IMR-90 (cell line): ENCODE data around the gene LYVE1. TPM values are rescaled to one million over a fixed set of nuclear protein-coding genes. Genes with fewer than 3 reads are reported as not detected.

ENCODE experiments used
- ATAC-seq: fragments of 200-7000 bp; cut with Tn5 transposase; 2 replicates; pipeline ENCODE4 v1.9.1; 2020; ENCODE audit warnings: low read depth, mild to moderate bottlenecking, moderate library complexity
- BruUV-seq: library from RNA; stranded (reverse); fragments of 400-500 nt; replicated peaks from 2 replicates; lab custom pipeline; 2021; lab: Mats Ljungman, UMichigan
- CTCF ChIA-PET: fragments of 300-600 bp; formaldehyde crosslinking; extraction: SDS; loops from one replicate; lab custom pipeline; 2021; ENCODE audit warnings: antibody characterized with exemption; lab: Yijun Ruan, JAX
- POLR2A ChIA-PET: fragments of 300-600 bp; sonication (Branson Sonifier 250); formaldehyde crosslinking; loops from one replicate; lab custom pipeline; 2022; ENCODE audit warnings: antibody characterized with exemption; ENCODE audit not compliant: unreplicated experiment; lab: Charles Lee
- DNase-seq: peaks from one replicate; pipeline ENCODE4 v3.0.0; 2013
- H2AFZ ChIP-seq: replicated peaks from 2 replicates; pipeline ENCODE3; 2013; ENCODE audit warnings: low read length, mild to moderate bottlenecking; ENCODE audit not compliant: poor library complexity
- H2AK5ac ChIP-seq: 2 replicates; pipeline ENCODE4 v1.6.1; 2013; ENCODE audit warnings: low read depth, low read length, inconsistent platforms
- H2AK9ac ChIP-seq: replicated peaks from 2 replicates; pipeline ENCODE3; 2013; ENCODE audit warnings: mild to moderate bottlenecking, low read depth, low read length, moderate library complexity; ENCODE audit not compliant: poor library complexity
- H2BK120ac ChIP-seq: 2 replicates; pipeline ENCODE4 v1.6.1; 2013; ENCODE audit warnings: low read depth, low read length, inconsistent platforms
- H2BK15ac ChIP-seq: 3 replicates; pipeline ENCODE4 v1.6.1; 2013; ENCODE audit warnings: low read depth, low read length, inconsistent platforms
- H2BK20ac ChIP-seq: 2 replicates; pipeline ENCODE4 v1.6.1; 2013; ENCODE audit warnings: low read depth, mild to moderate bottlenecking, inconsistent platforms, low read length, moderate library complexity
- H2BK5ac ChIP-seq: 2 replicates; pipeline ENCODE4 v1.6.1; 2013; ENCODE audit warnings: mild to moderate bottlenecking, low read depth, low read length, inconsistent platforms; ENCODE audit not compliant: poor library complexity, severe bottlenecking
- H3K14ac ChIP-seq: replicated peaks from 2 replicates; pipeline ENCODE4 v1.6.1; 2013; ENCODE audit warnings: low read depth, low read length, inconsistent platforms
- H3K18ac ChIP-seq: 2 replicates; pipeline ENCODE4 v1.6.1; 2013; ENCODE audit warnings: low read depth, low read length, control low read depth
- H3K23ac ChIP-seq: 2 replicates; pipeline ENCODE4 v1.6.1; 2013; ENCODE audit warnings: low read depth, low read length, inconsistent platforms
- H3K27ac ChIP-seq: 2 replicates; pipeline ENCODE4 v1.5.1; 2013; ENCODE audit warnings: mild to moderate bottlenecking, control low read depth, low read length; ENCODE audit not compliant: insufficient read depth
- H3K27me3 ChIP-seq: 2 replicates; pipeline ENCODE4 v1.6.1; 2013; ENCODE audit warnings: low read length; ENCODE audit not compliant: control insufficient read depth, insufficient read depth
- H3K36me3 ChIP-seq: 2 replicates; pipeline ENCODE4 v1.6.1; 2013; ENCODE audit warnings: low read length, mixed read lengths; ENCODE audit not compliant: control insufficient read depth, insufficient read depth
- H3K4ac ChIP-seq: 2 replicates; pipeline ENCODE4 v1.6.1; 2013; ENCODE audit warnings: low read depth, low read length, inconsistent platforms
- H3K4me1 ChIP-seq: 2 replicates; pipeline ENCODE4 v1.6.1; 2013; ENCODE audit warnings: low read length, mixed read lengths; ENCODE audit not compliant: control insufficient read depth, insufficient read depth
- H3K4me2 ChIP-seq: 2 replicates; pipeline ENCODE4 v1.6.1; 2013; ENCODE audit warnings: low read depth, mild to moderate bottlenecking, control low read depth, low read length, moderate library complexity
- H3K4me3 ChIP-seq: 2 replicates; pipeline ENCODE4 v1.5.1; 2013; ENCODE audit warnings: low read depth, mild to moderate bottlenecking, control low read depth, low read length, moderate library complexity; ENCODE audit not compliant: insufficient read depth
- H3K56ac ChIP-seq: 2 replicates; pipeline ENCODE4 v1.6.1; 2013; ENCODE audit warnings: low read length, inconsistent platforms; ENCODE audit not compliant: insufficient read depth; ENCODE audit errors: extremely low read depth
- H3K79me1 ChIP-seq, 2 experiments: 2 replicates each; pipeline ENCODE4 v1.6.1; 2013; ENCODE audit warnings: low read length in 2 of 2, inconsistent platforms in 1 of 2, low read depth in 1 of 2
- H3K9ac ChIP-seq: 2 replicates; pipeline ENCODE4 v1.6.1; 2013; ENCODE audit warnings: low read depth, low read length, control low read depth
- H3K9me1 ChIP-seq: 2 replicates; pipeline ENCODE4 v1.6.1; 2013; ENCODE audit warnings: low read length, inconsistent platforms; ENCODE audit not compliant: insufficient read depth
- H3K9me3 ChIP-seq: 2 replicates; pipeline ENCODE4 v1.6.1; 2013; ENCODE audit warnings: low read length; ENCODE audit not compliant: control insufficient read depth, insufficient read depth
- H4K20me1 ChIP-seq: 2 replicates; pipeline ENCODE4 v1.6.1; 2013; ENCODE audit warnings: low read length, inconsistent platforms; ENCODE audit not compliant: insufficient read depth
- H4K5ac ChIP-seq: 2 replicates; pipeline ENCODE4 v1.6.1; 2013; ENCODE audit warnings: mild to moderate bottlenecking, low read depth, low read length, control low read depth
- H4K8ac ChIP-seq, 2 experiments: 2 replicates each; pipeline ENCODE4 v1.6.1; 2013; ENCODE audit warnings: low read depth in 2 of 2, low read length in 2 of 2, control low read depth in 1 of 2, inconsistent platforms in 1 of 2
- H4K91ac ChIP-seq: 2 replicates; pipeline ENCODE4 v1.6.1; 2013; ENCODE audit warnings: low read depth, low read length, inconsistent platforms; ENCODE audit not compliant: insufficient read depth
- BHLHE40 ChIP-seq: fragments of 150-350 bp; IDR thresholded peaks from 2 replicates; pipeline ENCODE4 v1.6.1; 2016; ENCODE audit warnings: mild to moderate bottlenecking, low read depth, low read length
- CHD1 ChIP-seq: IDR thresholded peaks from 2 replicates; pipeline ENCODE4 v1.6.1; 2012; ENCODE audit warnings: low read depth, low read length, improper control_type of control experiment
- FOS ChIP-seq: fragments of 150-350 bp; IDR thresholded peaks from 2 replicates; pipeline ENCODE4 v1.6.1; 2016; ENCODE audit warnings: low read depth, low read length
- MAFK ChIP-seq: IDR thresholded peaks from 2 replicates; pipeline ENCODE4 v1.6.1; 2012; ENCODE audit warnings: low read depth, low read length, improper control_type of control experiment
- MAZ ChIP-seq: IDR thresholded peaks from 2 replicates; pipeline ENCODE4 v1.6.1; 2012; ENCODE audit warnings: low read depth, mild to moderate bottlenecking, low read length, improper control_type of control experiment, moderate library complexity, borderline replicate concordance
- MXI1 ChIP-seq: IDR thresholded peaks from 2 replicates; pipeline ENCODE4 v1.6.1; 2012; ENCODE audit warnings: low read depth, mild to moderate bottlenecking, low read length, moderate library complexity, borderline replicate concordance
- NFE2L2 ChIP-seq: fragments of 150-350 bp; IDR thresholded peaks from 2 replicates; pipeline ENCODE4 v1.6.1; 2016; ENCODE audit warnings: low read depth, mild to moderate bottlenecking, low read length
- POLR2A ChIP-seq: IDR thresholded peaks from 2 replicates; pipeline ENCODE4 v1.6.1; 2012; ENCODE audit warnings: mild to moderate bottlenecking, low read depth, low read length
- RCOR1 ChIP-seq: IDR thresholded peaks from 2 replicates; pipeline ENCODE4 v1.6.1; 2012; ENCODE audit warnings: mild to moderate bottlenecking, low read length, improper control_type of control experiment; ENCODE audit not compliant: insufficient replicate concordance
- SMC3 ChIP-seq: fragments of 150-350 bp; IDR thresholded peaks from 2 replicates; pipeline ENCODE4 v1.6.1; 2016; ENCODE audit warnings: low read depth, mild to moderate bottlenecking, antibody characterized with exemption, low read length, moderate library complexity
- WGBS, 2 experiments: methylation state at CpG; one replicate each; pipeline versions ENCODE4 v1.1.5 to v1.1.7; 2013; ENCODE audit warnings: missing lambda C conversion rate in 2 of 2; ENCODE audit not compliant: insufficient read length in 1 of 2; ENCODE audit errors: extremely low coverage in 2 of 2; 5-methylcytosine and 5-hydroxymethylcytosine counted together
- dilution Hi-C: fragments of 300-500 bp; cut with HindIII; formaldehyde crosslinking; loops from one replicate; pipeline ENCODE4 v1.14.3; 2018; ENCODE audit warnings: low sequenced_read_pairs; ENCODE audit not compliant: unreplicated experiment
- in situ Hi-C: fragments of 300-500 bp; cut with MboI; formaldehyde crosslinking; loops from 3 replicates; pipeline ENCODE4 v1.14.3; 2019; ENCODE audit warnings: low sequenced_read_pairs, inconsistent platforms, mixed read lengths
- intact Hi-C: fragments of 100-400 bp; cut with micrococcal nuclease; formaldehyde crosslinking; loops from 2 replicates; pipeline ENCODE4 v1.10.0; 2022
- polyA plus RNA-seq, 3 experiments: library from polyadenylated mRNA; depleted of rRNA; stranded (reverse); fragments of >200 nt; gene quantifications; 2 replicates each; pipeline ENCODE4 v1.2.3, GENCODE V29; 2012; ENCODE audit warnings: low replicate concordance in 1 of 3
- total RNA-seq: library from RNA; depleted of rRNA; stranded (reverse); fragments of >200 nt; gene quantifications from 2 replicates; pipeline ENCODE4 v1.2.3, GENCODE V29; 2012
- TF ChIP-seq, protein P1 (sequence below): fragments of 150-350 bp; IDR thresholded peaks from 2 replicates; pipeline ENCODE4 v1.6.1; 2016; ENCODE audit warnings: low read depth, mild to moderate bottlenecking, low read length, moderate library complexity, borderline replicate concordance
- TF ChIP-seq, protein P2 (sequence below): conservative IDR thresholded peaks from 2 replicates; pipeline ENCODE4 v1.5.1; 2012; ENCODE audit warnings: mild to moderate bottlenecking, low read depth, low read length, improper control_type of control experiment

LYVE1 gene
- total and polyA plus RNA-seq, 2 of the 4 experiments (the other 2 are of a cell fraction), result not detected

DNA sequence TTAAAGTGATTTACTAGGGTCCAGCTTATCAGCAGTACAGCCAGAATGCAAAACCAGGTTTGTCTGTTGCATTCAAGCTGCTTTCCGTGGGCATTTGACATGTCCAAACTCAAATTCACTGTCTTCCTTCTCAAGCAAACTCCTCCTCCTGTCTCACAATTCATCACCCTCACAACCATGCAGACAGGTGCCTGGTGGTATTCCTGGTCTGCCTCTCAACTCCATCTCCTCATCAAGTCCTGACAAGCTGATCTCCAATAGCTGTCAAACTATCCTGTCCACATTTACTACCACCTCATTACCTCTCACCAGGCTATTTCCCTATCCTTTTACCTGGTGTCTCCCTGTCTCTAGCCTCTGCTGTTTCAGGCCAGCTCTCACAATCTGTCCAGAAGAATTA, 49.1 kb upstream of the LYVE1 start:
- POLR2A ChIA-PET, result no interaction called here
- Histone ChIP-seq H3K14ac (no peak overlapping the region; the same call in 1 of the 2 replicates), H2BK120ac (no peak overlapping the region), H3K79me1 (peaks cover 5 to 21% of the 10 kb centered on the region in 2 experiments; a peak in 2 of 4 replicates), H3K56ac (no peak overlapping the region), H3K9ac (no peak overlapping the region), H3K4me3 (no peak overlapping the region), H3K36me3 (peaks cover 30% of the 10 kb centered on the region), H2BK15ac (no peak overlapping the region), H4K20me1 (no peaks in the 10 kb centered on the region), H3K18ac (no peak overlapping the region), H3K27ac (no peak overlapping the region), H4K91ac (no peak overlapping the region), H2BK20ac (no peak overlapping the region), H2AFZ (no peak overlapping the region), H2AK9ac (no peak overlapping the region), H4K5ac (no peak overlapping the region; the same call in 1 of the 2 replicates), H3K27me3 (no peaks in the 10 kb centered on the region), H3K4ac (no peak overlapping the region), H3K4me2 (no peak overlapping the region), H2BK5ac (no peak overlapping the region), H3K9me3 (no peaks in the 10 kb centered on the region), H3K23ac (peak overlapping the region; percentile 23; the same call in 1 of the 2 replicates), H4K8ac (peak overlapping the region in 1 of 2 experiments; percentile 17; a peak in 1 of 4 replicates), H2AK5ac (no peak overlapping the region), H3K4me1 (peaks cover 2% of the 10 kb centered on the region; the same call in 1 of the 2 replicates), H3K9me1 (peaks cover 11% of the 10 kb centered on the region)
- 75% methylated on average over 1 of the region's 1 CpG; no CpG with 5 or more reads in 1 of the 2 experiments for WGBS, 2 experiments
- no peak for DNase-seq
- TF ChIP-seq MXI1 (no peak), SMC3 (no peak), RCOR1 (no peak), POLR2A (no peak), MAZ (no peak), NFE2L2 (no peak), CHD1 (no peak), BHLHE40 (no peak), FOS (no peak), MAFK (no peak)
- TF ChIP-seq, protein P1, sequence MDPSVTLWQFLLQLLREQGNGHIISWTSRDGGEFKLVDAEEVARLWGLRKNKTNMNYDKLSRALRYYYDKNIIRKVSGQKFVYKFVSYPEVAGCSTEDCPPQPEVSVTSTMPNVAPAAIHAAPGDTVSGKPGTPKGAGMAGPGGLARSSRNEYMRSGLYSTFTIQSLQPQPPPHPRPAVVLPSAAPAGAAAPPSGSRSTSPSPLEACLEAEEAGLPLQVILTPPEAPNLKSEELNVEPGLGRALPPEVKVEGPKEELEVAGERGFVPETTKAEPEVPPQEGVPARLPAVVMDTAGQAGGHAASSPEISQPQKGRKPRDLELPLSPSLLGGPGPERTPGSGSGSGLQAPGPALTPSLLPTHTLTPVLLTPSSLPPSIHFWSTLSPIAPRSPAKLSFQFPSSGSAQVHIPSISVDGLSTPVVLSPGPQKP, result no peak
- TF ChIP-seq, protein P2, sequence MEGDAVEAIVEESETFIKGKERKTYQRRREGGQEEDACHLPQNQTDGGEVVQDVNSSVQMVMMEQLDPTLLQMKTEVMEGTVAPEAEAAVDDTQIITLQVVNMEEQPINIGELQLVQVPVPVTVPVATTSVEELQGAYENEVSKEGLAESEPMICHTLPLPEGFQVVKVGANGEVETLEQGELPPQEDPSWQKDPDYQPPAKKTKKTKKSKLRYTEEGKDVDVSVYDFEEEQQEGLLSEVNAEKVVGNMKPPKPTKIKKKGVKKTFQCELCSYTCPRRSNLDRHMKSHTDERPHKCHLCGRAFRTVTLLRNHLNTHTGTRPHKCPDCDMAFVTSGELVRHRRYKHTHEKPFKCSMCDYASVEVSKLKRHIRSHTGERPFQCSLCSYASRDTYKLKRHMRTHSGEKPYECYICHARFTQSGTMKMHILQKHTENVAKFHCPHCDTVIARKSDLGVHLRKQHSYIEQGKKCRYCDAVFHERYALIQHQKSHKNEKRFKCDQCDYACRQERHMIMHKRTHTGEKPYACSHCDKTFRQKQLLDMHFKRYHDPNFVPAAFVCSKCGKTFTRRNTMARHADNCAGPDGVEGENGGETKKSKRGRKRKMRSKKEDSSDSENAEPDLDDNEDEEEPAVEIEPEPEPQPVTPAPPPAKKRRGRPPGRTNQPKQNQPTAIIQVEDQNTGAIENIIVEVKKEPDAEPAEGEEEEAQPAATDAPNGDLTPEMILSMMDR, result no peak
- in situ Hi-C loops (no loop called here), dilution Hi-C loops (no loop called here), intact Hi-C loops (no loop called here)
- BruUV-seq, result no TSS peak
- CTCF ChIA-PET, result no interaction called here
- no peak for ATAC-seq
